Embryonic facial prominence (tissue), 1 donor: Measurements from ENCODE around the gene SLC34A1.
"Not testable (repeated sequence)": the region's sequence is repeated elsewhere in the genome, so short reads cannot be mapped to it uniquely, and the experiment has no call there.

Experiments
- DNase-seq: peaks from one replicate; pipeline ENCODE4 v3.0.0-alpha.2; 2016; ENCODE audit errors: extremely low spot score

SLC34A1 gene

GRCh38 chr5:177355162-177355867 is 28.9 kb upstream of the SLC34A1 start:
- no peak for DNase-seq

DNA sequence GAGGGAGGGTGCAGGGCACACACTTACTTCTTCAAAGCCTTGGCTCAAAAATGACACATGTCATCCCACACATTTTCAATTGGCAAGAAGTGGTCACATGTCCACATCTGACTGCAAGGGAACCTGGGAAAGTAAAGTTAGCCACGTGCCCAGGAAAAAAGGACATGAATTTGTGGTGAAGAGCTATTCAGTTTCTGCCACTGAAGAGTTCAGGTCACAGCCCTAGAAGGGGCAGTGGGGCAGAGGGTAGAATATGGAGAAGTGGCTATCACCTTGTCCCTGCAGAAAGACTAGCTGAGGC is 28.4 kb upstream of the SLC34A1 start:
- DNase-seq: no peak

DNA sequence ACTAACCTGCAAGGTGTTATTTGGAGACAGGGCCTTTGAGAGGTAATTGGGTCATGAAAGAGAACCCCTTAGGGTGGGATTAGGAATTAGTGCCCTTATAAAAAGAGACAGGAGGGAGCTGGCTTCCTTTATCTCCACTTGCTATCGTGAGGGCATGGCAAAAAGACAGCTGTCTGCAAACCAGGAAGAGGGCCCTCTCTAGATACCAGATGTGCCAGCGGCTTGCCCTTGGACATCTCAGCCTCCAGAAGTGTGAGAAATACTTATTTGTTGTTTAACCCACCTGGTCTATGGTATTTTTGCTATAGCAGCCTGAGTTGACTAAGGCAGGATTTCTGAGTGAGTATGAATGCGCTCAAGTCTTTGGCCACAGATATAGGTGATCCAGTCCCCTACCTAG is 27.5 kb upstream of the SLC34A1 start:
- no peak for DNase-seq

DNA sequence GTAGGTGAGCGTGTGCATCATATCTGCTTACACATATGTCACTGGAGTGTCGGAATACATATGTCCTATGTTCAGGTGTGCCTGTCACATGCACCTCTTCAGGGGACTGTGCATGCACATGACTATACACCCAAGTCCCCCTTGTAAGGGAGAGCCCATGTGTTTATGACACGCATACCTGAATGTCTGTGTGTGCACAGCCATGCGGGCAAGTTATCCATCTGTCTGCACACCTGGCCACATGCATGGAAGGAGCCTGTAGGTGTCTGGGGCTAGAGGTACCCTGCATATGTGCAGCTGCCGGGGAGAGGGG is 27.1 kb upstream of the SLC34A1 start:
- no peak for DNase-seq

DNA sequence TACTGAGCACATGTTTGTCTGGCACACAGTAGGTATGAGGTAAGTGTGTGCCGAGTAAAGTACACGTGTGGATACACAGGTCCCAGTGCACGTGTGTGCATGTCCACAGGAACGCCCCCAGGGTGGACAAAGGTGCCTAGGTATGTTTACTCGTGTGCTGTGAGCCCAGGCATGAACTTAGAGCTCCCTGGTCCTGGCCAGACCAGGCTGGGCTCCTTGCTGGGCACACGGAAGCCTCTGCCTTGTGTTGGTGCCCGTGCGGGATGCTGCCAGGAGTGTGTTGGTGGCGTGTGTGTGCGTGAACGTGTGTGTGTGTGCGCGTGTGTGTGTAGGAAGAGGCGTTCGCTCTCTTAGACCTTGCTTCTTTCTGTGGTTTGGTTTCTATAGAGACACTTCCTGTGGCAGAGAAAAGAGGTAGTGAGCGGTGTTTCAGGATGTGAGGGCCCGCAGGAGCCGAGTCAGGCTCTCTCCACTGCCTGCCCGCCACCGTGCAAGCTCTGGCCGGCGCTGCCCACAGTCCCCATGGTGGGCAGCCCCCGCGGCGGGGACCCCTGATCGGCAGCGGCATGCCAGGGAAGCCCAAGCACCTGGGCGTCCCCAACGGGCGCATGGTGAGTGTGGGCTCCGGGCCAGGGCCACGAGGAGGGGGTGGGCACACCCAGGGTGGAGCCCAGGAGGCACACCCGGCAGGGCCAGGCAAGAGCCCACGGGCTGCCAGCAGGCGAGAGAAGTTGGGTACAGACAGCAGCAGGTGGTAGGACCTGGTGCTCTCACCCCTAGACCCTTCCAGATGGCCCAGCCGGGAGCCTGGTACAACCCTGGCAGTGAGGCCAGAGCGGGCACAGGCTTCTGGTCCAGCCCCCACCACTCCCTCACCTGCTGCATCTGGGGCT is 26.5 kb upstream of the SLC34A1 start, which contains the start of gene RGS14:
Gene RGS14 (plus strand): TSS at position 466 of the 893 bp plus-strand sequence. CDS start 101 bp downstream, at position 567.
- no peak for DNase-seq

- no peak for DNase-seq
Measured at GRCh38 chr5:177358370-177358819, 25.8 kb upstream of the SLC34A1 start.

- no peak for DNase-seq
Measured at GRCh38 chr5:177359451-177359851, 24.8 kb upstream of the SLC34A1 start.

DNA sequence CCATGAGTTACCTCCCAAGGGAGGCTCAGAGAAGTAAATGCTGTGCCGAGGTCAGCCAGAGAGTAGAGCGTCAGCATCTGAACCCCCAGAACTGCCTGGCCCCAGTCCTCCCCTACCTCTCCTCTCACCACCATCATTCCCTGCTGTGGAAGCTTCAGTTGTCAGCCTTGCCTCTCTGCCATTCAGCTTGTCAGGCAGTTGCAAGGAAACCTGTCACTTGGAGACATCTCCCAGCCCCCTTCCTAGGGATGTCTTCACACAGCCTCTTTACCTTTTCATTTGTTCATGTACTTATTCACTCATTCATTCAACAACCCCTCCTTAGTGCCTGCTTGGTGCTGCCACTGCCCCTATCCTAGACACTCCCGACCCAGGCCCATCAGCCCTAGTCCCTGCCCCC is 24.4 kb upstream of the SLC34A1 start:
- no peak for DNase-seq

GRCh38 chr5:177360740-177361139 is 23.5 kb upstream of the SLC34A1 start:
- not testable (repeated sequence) for DNase-seq

DNA sequence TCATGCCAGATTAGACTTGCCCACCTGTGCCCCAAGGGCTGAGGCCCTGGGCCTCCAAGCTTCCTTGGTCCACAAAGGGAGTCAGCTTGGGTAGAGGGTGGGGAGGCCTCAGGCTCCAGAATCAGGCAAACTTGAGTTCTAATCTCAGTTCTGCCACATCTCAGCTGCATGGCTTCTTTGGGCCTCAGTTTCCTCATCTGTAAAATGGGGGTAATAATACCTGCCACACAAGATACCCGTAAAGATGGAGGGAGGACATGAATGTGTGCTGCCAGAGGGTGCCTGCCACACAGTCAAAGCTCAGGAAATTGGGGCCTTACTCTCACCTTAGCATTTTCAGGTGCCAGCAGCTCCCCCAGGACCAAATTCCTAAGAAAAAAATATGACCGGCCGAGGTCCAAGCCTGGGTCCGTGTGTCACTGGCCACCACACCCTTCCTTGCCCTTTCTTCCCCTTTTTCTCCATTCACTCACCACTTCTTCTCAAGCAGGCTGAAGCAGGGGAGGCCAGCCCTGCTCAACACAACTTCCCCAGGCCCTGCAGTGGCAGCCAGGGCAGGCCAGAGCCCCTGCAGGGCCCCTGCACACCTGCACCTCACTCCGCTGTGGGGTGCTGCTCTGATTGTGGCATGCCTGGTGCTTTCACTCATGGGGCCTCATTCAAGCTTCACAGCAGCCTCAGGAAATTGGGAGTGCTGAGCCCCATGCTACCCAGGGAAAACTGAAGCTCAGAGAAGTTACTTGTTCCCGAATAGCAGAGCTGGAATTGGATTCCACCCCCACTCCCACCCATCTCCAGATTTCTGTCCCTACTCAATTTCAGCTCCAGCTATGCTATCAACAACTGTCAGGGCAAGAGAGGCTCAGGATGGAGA is 22.6 kb upstream of the SLC34A1 start:
- DNase-seq: no peak

GRCh38 chr5:177362292-177362609 is 22.0 kb upstream of the SLC34A1 start:
- no peak for DNase-seq

DNA sequence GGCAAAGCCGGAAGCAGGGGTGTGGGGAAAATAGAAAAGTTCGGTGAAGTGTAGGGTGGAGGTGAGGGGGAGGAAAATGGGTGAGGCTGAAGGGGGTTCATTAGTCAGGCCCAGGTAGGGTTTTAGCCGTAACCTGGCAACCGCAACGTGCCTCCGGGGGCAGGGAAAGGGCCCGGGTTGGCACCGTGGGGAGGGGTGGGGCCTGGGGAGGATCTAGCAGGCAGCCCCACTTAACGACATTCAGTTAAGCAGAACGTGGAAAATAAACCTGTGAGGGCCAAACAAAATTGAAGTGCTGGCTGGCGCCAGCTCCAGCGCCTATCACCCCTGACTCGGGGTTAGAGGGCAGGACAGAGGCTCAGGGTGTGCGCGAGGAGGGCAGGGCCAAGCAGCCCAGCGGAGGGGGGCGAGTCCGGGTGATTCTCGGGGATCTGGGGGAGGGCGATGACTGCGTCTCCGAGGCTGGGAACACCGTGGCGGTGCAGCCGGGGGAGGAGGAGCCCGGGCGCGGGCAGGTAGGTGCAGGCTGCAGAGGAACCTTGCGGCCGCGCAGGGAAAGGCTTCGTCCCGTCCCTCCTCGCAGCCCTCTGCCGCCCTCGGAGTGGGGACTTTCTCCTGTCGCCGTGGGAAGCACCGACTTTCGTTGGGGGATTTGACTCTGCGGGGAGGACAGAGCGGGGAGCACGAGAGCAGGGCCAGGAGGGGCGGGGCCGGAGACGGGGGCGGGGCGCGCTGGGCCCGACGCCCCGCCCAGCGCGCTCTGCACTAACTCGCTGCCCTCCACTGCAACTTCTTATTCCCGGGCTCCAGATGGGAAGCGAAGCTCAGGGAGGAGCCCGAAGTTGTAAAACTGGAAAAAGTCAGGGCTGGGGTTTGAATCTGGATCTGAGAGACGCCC is 21.4 kb upstream of the SLC34A1 start:
- DNase-seq: no peak

DNA sequence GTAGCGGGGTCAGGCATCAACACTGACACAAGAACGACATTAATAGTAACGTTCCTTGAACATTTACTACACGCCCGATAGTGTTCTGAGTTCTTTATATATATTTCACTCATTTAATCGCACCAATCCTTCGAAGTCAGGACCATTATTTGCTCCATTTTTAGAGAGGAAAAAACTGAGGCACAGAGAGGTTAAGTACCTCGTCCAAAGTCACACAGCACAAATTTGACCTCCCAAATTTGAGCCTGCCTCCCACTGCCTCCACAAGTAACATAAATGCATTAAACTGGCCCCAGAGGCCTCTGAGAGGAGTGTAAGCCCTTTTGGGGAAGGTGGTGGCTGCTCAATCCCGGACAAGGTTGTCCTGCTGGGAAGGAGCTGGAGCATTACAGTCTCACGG is 20.7 kb upstream of the SLC34A1 start:
- DNase-seq: no peak

GRCh38 chr5:177364159-177364962 is 19.9 kb upstream of the SLC34A1 start:
- no peak for DNase-seq

DNA sequence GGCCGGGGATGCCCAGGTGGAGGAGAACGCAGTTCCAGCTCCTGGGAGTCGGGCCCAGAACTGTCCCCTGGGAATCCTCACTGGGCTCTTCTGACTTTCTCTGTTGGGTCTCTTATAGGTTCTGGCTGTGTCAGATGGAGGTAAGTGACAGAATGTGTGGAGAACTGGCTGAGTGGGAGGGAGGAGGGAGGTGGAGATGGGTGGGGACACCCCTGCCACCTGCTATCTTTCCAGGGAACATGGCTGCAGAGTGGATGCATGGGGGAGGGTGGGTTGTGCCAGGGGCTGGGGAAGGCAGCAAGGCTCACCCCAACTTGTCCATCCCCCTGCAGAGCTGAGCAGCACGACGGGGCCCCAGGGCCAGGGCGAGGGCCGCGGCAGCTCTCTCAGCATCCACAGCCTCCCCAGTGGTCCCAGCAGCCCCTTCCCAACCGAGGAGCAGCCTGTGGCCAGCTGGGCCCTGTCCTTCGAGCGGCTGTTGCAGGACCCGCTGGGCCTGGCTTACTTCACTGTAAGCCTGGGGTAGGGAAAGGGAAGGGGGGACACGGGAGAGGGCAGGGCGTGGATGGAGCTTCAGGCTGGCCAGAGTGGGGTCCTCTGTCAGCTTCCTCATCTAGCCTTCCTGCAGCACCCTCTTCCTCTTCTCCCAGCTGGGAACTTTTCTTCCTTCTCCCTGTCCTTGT is 18.2 kb upstream of the SLC34A1 start:
- no peak for DNase-seq

DNA sequence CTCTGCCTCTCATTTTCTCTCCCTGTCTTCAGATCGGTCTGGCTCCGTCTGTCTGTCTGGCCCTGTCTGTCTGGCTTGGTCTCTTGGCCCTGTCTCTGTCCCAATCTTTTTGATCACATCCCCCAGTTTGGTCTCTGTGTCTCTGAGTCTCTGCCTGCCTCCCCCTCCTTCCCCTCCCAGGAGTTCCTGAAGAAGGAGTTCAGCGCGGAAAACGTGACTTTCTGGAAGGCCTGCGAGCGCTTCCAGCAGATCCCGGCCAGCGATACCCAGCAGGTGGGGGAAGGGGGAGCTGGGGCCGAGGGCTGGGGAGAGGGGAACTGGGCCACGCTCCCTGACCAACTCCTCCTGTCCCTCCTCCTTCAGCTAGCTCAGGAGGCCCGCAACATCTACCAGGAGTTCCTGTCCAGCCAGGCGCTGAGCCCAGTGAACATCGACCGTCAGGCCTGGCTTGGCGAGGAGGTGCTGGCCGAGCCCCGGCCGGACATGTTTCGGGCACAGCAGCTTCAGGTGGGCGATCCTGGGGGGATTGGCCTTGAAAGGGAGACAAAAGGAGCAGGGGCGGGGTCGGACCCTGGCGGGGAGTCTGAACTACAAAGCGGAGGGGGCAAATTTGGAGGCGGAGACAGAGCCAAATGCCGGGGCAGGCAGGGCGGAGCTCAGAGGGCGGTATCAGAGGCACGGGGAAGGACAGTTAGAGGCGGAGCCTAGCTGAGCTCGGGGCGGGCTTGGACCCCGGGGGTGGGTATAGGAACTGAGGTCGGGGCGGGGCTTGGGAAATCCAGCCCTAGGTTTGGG is 17.5 kb upstream of the SLC34A1 start:
- DNase-seq: peak; percentile 68

DNA sequence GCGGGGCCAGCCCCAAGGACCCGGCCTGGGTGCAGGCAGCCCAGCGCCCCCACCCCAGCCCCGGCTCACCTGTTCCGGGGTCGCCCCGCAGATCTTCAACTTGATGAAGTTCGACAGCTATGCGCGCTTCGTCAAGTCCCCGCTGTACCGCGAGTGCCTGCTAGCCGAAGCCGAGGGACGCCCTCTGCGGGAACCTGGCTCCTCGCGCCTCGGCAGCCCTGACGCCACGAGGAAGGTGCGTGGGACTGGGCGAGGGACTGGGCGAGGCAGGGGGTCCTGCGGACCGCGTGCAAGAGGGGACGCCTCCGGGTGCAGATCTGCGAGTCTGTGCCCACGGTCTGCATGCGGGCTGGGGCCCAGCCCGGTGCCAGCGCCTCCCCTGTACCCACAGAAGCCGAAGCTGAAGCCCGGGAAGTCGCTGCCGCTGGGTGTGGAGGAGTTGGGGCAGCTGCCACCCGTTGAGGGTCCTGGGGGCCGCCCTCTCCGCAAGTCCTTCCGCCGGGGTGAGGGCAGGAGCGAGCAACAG is 16.8 kb upstream of the SLC34A1 start:
- no peak for DNase-seq

- DNase-seq: no peak
Measured at GRCh38 chr5:177367981-177368868, 16.0 kb upstream of the SLC34A1 start.
